NB4 (cell line): Measurements from ENCODE around the gene ENTR1.

Experiments used
- DNase-seq: peaks from one replicate; pipeline ENCODE4 v3.0.0; 2010; ENCODE audit warnings: low read depth
- H3K4me3 ChIP-seq: one replicate; pipeline ENCODE4 v1.5.1; 2011; ENCODE audit warnings: mild to moderate bottlenecking, low read depth, low read length, moderate library complexity
- CTCF ChIP-seq: IDR thresholded peaks from one replicate; pipeline ENCODE4 v1.5.1; 2012; ENCODE audit warnings: low read depth, low read length
- MAX ChIP-seq: IDR thresholded peaks from 2 replicates; pipeline ENCODE4 v1.6.1; 2011; ENCODE audit warnings: low read depth, low read length
- MYC ChIP-seq: IDR thresholded peaks from 2 replicates; pipeline ENCODE4 v1.6.1; 2011; ENCODE audit warnings: low read depth, low read length
- POLR2A ChIP-seq: IDR thresholded peaks from 2 replicates; pipeline ENCODE4 v1.6.1; 2011; ENCODE audit warnings: mild to moderate bottlenecking; ENCODE audit not compliant: insufficient read length; ENCODE audit errors: extremely low read depth

The ENTR1 gene

GRCh38 chr9:136359774-136360718 is 50.4 kb downstream of the ENTR1 start:
- no peak for DNase-seq
- H3K4me3 ChIP-seq: no peak overlapping the region
- no peak for TF ChIP-seq CTCF
- TF ChIP-seq MAX: no peak
- TF ChIP-seq MYC: no peak
- no peak for TF ChIP-seq POLR2A

GRCh38 chr9:136358888-136359287 is 51.5 kb downstream of the ENTR1 start:
- no peak overlapping the region for H3K4me3 ChIP-seq
- TF ChIP-seq POLR2A: no peak
- no peak for TF ChIP-seq MAX
- TF ChIP-seq CTCF: no peak
- TF ChIP-seq MYC: no peak
- no peak for DNase-seq

- no peak for DNase-seq
- no peak overlapping the region for H3K4me3 ChIP-seq
- no peak for TF ChIP-seq CTCF
- no peak for TF ChIP-seq MYC
- TF ChIP-seq MAX: no peak
- no peak for TF ChIP-seq POLR2A
Observed at GRCh38 chr9:136358016-136358415, 52.4 kb downstream of the ENTR1 start.

GRCh38 chr9:136357202-136357725 is 53.1 kb downstream of the ENTR1 start:
- no peak overlapping the region for H3K4me3 ChIP-seq
- DNase-seq: no peak
- no peak for TF ChIP-seq MAX
- TF ChIP-seq POLR2A: no peak
- TF ChIP-seq MYC: no peak
- no peak for TF ChIP-seq CTCF

GRCh38 chr9:136355616-136356557 is 54.5 kb downstream of the ENTR1 start:
- no peak for TF ChIP-seq MYC
- no peak for TF ChIP-seq MAX
- TF ChIP-seq CTCF: no peak
- TF ChIP-seq POLR2A: no peak
- H3K4me3 ChIP-seq: no peak overlapping the region

More at GRCh38 chr9:136355616-136356557, 54.5 kb downstream of the ENTR1 start:
- no peak for DNase-seq
